A673 (cell line): Measurements from ENCODE around the gene GZF1.

Experiments used
- CTCF ChIP-seq: fragments of 300-800, 200-600 bp; sonication (generic); conservative IDR thresholded peaks from 2 replicates; pipeline ENCODE4 v1.5.1; 2017; ENCODE audit warnings: low read depth, mild to moderate bottlenecking, antibody characterized with exemption, low read length, moderate library complexity, mixed read lengths
- EZH2 ChIP-seq: fragments of 200-600 bp; sonication (generic); IDR thresholded peaks from 2 replicates; pipeline ENCODE4 v1.6.1; 2017; ENCODE audit warnings: borderline replicate concordance, low read depth, mild to moderate bottlenecking, mixed read lengths, antibody characterized with exemption, low read length; ENCODE audit not compliant: poor library complexity, severe bottlenecking

- no peak for TF ChIP-seq EZH2
- TF ChIP-seq CTCF = no peak
These were observed 13.8 kb downstream of the GZF1 start for GRCh38 chr20:23375827-23376226.
